GM18520 (cell line): ENCODE results near the gene SCP2.

Experiments used
- ATAC-seq: cut with Tn5 transposase; IDR thresholded peaks from one replicate; pipeline ENCODE4 v1.9.1; 2021; ENCODE audit not compliant: unreplicated experiment

SCP2 gene

DNA sequence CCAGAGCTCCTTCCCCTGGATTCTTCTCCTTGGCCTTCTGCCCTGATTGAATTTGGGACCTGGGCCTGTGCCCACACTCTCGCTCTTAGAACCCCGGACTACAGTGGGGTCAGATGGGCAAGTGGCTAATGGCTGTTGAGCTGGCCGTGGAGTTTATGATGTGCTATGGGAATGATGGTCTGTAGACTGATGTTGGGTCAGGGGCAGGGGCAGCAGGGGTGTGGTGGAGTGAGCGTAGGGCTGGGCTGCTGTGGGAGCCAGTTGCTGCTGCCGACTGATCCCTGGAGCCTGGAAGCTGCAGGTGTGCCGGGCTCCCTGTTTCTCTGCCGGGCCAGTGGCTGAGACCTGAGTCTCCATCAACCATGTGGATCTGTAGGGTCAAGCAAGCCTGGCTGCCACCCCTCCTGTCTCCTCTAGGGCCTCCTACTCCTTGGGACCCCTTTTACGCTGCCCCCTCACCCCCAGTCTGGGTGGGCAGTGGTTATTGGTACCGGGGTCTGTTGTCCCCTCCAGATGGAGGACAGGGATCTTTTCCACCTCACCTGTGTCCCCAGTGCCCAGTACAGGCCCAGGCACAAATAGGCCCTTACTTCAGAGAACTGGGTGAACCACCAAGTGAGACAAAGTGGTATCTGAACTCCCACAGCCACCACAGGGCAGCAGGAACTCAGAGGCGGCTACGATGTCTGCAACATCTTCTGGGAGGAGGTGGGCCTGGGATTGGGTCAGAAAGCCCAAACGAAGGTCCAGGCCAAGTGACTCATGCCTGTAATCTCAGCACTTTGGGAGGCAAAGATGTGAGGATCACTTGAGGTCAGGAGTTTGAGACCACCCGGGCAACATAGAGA, 140.0 kb downstream of the SCP2 start:
- ATAC-seq, result no peak

DNA sequence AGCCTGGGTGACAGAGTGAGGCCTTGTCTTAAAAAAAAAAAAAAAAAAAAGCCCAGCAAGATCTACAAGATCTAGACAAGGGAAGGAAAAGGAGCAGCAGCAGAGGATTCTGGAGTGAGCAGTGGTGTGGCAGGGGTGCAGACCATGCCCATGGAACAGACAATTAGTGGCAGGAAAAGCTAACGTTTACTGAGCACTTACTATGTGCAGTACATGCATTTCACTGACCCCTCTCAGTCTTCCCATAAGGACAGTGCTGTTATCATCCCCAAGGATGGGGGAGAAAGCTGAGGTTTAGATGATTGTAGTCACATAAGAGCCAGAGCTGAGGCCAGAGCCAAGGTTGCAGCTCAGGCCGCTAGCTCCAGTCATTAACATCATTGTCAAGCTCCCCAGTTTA, 140.8 kb downstream of the SCP2 start:
- no peak for ATAC-seq

DNA sequence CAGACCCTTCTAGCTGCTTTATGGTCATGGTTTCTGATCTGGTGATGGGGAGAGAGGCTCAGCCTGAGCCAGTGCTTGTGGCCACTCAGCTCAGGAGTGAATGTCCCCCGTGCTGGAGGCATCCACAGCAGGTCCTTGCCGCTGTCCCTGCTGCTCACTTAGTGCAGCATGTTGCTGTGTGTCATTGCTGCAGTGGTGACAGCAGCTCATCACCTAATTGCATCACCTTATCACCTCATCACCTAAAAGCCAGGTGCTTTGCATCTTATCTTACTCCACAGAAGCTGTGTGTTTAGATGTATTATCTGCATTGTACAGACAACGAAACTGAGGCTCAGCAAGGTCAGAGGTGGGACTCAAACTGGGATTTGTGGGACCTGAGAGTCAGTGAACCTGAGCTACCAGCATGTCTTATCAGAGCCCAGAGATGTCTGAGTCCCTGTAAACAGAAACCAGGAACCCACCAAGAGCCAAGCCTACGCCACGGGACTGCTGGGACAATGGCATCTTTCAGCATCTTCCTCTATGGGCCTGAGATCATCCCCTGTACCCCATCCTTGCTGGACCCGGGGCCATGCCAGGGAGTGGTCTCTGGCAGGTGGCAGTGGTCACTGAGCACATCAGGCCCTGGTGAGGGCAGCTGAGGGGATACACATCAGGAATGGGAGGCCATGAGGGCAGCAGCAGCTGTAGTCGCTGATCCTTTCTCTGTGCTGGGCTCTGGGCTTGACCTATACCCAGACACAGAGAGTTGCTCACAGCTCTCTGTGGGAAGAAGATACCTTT, 141.4 kb downstream of the SCP2 start:
- ATAC-seq, result no peak

DNA sequence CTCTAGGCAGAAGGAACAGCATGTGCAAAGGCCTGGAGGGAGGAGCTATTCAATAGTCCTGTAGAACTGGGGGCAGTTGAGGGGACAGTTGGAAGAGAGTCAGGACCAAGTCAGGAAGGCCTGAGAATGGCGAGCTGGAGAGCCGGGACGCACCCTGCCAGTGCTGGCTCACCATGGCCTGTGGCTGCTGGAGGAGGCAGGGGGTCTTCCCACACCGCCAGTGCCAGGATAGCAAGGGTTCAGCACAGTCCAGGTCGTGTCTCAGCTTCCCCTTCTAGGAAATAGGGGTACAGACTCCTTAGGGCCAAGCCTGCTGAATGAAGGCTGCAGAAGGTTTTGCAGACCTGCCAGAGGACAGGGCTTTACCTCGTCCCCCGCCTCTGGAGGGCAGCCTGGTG, 142.2 kb downstream of the SCP2 start:
- ATAC-seq, result no peak

DNA sequence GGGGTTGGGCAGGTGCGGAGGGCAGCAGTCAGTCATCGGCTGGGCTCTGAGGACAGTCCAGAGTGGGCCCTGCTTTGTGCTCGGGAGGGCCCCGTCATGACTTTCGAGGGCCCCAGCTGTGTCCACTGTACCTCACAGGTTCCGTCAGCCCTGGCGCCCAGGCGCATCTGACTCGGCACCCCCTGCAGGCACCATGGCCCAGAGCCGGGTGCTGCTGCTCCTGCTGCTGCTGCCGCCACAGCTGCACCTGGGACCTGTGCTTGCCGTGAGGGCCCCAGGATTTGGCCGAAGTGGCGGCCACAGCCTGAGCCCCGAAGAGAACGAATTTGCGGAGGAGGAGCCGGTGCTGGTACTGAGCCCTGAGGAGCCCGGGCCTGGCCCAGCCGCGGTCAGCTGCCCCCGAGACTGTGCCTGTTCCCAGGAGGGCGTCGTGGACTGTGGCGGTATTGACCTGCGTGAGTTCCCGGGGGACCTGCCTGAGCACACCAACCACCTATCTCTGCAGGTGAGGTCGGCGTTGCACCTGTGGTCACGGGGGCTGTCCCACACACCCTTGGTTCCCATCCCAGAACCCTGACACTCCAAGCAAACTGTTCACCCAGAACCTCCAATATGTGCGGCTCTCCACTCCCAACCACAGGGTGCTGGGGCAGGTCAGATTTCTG, 142.7 kb downstream of the SCP2 start:
- no peak for ATAC-seq

DNA sequence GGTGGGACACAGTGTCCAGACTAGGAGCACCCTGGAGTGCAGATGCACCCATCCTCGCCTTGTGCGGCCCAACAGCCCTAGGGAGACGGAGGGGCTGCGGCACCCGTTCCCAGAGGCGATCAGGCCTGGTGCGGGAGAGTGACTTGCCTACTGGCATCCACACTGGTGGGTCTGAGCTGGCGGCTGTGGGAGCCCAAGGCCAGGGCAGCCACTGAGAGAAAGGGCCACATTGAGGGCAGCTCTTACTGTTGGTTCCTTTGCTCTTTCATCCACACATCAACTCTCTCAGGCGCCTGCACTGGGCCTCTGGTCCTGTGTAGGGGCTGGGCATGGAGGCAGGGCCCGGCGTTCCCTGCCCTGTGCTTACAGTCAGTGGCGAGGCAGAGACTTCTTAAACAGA, 143.5 kb downstream of the SCP2 start:
- ATAC-seq, result no peak

DNA sequence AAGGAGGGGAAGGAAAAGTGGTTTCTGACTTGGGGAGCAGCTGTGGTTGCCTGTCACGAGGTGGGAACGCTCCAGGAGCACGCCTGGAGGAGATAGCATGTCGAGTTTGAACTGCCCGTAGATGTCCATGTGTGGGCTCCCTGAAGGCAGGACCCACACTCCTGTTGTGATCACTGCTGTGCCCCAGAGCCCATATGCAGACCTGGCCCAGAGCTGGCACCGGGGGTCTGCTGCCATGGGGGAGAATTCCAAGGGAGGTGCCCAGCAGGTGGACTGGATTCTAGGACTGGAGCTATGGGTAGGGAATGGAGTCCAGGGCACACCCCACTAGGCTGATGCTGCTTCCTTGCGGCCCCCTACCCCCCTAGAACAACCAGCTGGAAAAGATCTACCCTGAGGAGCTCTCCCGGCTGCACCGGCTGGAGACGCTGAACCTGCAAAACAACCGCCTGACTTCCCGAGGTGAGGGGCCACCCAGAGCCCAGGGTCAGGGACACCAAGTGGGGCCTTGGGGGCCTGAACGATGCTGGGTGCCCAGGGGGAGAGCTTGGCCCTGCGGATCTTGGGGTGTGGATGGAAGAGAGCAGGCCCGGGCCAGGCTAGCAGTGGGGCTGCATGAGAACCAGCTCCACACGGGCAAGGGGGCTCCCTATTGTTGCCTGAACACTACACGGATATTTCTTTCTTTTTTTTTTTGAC, 144.2 kb downstream of the SCP2 start:
- ATAC-seq, result no peak

DNA sequence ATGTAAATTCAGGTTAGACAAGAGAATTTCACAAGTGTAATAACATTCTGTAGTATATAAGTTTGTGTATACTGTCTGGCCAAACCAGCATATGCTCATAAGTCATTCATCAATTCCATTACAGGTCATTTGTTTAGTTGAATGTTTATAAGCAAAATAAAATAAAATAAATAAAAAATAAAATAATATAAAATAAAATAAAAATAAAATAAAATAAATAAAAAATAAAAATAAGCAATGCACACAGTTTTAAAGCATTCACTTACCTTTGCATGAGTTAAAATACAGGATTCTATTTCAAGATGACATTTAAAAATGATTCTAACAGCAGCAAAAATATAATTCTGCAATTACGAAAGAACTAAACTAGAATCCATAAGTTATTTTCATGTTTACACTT, 144.8 kb downstream of the SCP2 start:
- no peak for ATAC-seq

DNA sequence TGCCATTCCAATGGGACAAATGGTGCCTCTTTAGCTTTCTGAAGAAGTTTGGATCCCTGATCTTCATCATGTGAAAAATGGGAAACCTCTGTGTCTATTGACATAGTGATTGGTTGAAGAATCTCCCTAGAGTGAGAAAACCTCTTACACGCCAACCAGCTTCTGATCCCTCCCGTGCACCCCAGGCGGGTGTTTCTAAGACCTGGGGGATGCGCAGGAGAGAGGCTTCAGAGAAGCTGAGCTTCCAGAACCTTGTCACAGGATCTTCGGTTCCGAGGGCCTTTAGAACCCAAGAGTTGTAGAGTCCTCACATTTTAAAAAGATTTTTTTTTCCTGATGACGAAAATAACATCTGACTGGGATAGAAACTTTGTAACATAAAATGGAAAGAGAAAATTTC, 146.2 kb downstream of the SCP2 start:
- ATAC-seq, result no peak

DNA sequence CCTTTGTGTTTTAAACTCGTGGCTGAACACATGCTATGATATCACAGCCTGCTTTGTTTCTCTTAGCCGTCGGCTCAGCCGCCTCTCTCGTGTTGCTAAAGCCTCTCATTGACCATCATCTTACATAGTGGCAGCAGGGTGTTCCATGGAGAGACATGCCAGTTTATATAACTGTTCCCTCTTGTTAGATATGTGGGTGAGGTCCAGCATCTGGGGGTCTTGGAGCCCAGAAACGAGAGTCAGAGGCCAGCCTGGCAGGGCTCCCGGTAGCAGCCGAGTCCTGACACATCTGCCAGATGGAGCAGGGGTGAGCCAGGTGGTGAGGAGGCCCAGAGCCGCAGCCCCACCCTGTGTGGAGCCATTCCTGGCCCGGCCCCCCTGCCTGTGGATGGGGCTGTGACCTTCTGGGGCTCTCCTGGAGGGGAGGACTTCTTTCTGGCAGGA, 146.8 kb downstream of the SCP2 start:
- no peak for ATAC-seq

DNA sequence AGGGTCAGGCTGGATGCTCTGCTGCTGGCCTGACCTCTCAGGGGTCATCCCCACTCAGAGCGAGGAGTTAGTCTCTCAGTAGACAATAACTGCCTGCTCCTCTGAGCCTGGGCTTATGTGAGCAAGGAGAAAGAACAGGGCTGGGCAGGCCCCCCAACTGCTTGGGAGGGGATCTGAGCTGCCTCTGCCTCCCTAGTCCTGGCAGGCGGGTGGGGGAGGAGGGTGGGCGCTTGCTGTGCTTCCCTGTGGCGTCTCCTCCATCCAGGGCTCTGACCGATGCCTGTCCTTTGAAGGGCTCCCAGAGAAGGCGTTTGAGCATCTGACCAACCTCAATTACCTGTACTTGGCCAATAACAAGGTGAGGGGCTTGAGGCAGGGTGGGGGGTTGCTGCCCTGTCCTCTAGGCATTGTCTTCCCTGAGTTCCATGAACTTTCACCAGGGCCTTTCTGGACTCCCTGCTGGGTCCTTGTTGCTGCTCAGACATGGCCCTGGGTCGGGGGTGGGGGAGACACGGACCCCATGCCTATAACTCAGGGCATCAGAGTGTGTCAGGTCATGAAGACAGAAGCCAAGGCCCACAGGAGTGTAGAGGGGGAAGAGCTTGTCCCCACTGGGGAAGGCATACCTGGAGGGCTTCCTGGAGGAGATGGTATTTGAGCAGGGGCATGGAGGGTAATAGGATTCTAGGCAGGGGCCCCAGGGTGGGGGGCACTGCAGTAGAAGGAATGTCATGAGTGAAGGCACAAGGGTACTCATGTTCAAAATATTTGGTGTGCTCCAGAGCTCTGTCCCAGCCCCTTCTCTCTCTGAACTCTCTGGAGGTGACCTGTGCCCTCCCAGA, 147.5 kb downstream of the SCP2 start:
- ATAC-seq, result no peak

DNA sequence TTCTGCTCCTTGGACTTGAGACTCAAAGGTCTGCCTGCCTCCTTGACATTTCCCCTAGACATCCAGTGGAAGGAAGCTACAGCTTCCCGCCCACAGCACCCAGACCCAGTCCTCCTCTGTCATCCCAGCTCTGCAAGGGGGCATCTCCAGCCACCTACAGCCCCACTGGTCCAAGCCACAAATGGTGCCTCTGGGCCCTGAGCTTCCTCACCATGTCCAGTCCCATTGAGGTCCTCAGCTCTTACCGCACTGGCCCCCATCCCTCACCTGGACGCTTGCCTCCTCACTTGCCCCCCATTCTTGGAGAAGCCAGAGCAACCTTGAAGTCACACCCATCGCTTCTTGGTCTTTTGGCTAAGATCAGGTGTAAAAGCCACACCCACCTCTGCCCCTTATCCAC, 148.1 kb downstream of the SCP2 start:
- ATAC-seq, result no peak

DNA sequence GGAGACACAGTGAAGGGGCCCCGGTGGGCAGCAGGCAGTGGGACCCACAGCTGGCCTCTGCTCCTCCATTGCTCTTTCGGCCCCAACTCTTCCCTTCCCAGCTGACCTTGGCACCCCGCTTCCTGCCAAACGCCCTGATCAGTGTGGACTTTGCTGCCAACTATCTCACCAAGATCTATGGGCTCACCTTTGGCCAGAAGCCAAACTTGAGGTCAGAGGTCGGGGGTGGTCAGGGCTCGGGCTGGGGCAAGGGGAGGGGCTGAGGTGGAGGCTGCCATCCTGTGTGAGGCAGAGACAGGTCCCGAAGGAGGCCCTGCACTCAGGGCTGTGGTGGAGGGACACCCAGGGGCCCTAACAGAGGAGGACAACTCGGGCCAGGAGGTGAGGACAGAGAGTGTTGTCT, 148.7 kb downstream of the SCP2 start:
- ATAC-seq, result no peak

DNA sequence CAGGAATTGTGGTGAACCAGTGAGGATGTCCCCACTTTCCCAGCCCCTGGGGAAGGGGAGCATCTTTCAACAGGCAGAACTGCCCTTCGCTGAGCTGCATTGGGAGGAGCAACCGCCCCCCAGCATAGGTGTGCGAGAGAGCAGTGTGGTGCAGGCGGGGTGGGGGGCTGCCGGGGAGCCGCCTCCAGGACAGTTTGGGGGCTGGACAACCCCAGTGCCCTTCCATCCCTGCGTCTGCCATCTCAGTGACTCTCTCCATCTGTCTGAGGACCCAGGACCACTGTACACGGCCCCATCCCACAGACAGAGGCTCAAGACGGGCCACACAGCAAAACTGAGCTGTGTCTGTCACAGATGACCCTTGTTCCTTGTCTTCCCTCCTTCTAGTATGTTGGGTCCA, 149.1 kb downstream of the SCP2 start:
- no peak for ATAC-seq

DNA sequence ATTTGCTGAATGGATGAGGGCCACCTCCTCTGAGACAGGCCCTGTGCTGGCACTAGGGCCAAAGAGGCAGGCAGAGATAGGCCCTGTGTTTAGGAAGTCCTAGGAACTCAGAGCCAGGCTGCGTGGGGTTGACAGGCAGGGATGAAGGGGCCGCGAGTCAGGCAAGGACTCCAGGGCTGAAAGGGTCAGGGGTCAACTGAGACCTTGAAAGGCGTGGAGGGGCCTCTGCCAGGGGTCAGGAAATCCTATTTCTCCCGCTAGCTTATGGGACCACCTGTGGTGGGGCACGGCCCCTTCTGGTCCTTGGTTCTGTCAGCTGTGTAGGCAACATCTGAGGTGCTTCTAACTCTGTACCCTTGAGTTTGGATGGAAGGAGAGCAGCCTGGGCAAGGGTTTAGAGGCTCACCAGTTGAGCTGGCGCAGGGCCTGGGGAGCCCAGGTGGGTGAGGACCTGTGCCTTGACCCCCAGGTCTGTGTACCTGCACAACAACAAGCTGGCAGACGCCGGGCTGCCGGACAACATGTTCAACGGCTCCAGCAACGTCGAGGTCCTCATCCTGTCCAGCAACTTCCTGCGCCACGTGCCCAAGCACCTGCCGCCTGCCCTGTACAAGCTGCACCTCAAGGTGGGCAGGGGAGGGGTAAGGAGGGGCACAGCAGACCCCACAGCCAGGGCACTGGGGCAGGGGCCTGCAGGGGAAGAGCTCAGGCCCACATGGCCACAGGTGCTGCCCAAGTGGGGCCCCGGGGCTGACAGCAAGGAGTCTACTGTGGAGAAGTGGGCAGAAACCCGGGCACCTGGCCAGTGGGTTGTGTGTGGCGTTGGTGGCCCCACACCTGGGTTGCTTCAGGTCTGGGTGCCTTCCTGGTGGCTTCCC, 149.9 kb downstream of the SCP2 start:
- no peak for ATAC-seq

DNA sequence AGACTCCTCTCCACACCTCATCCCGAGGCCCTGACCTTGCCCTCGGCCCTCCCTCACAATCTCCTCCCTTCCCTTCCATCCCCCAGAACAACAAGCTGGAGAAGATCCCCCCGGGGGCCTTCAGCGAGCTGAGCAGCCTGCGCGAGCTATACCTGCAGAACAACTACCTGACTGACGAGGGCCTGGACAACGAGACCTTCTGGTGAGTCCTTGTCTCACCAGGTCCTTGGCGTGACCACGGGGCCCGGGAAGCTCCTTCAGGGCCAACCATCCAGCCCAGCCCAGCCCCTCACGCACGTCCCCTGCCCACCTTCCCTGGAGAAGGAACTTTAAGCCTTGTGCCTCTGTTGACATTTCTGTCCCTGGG, 150.5 kb downstream of the SCP2 start:
- ATAC-seq, result no peak

DNA sequence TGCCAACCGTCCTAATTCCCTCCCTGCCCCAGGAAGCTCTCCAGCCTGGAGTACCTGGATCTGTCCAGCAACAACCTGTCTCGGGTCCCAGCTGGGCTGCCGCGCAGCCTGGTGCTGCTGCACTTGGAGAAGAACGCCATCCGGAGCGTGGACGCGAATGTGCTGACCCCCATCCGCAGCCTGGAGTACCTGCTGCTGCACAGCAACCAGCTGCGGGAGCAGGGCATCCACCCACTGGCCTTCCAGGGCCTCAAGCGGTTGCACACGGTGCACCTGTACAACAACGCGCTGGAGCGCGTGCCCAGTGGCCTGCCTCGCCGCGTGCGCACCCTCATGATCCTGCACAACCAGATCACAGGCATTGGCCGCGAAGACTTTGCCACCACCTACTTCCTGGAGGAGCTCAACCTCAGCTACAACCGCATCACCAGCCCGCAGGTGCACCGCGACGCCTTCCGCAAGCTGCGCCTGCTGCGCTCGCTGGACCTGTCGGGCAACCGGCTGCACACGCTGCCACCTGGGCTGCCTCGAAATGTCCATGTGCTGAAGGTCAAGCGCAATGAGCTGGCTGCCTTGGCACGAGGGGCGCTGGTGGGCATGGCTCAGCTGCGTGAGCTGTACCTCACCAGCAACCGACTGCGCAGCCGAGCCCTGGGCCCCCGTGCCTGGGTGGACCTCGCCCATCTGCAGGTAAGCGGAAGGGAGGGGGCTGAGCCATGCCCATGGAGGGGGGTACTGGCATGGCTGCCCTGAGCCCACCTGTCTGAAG, 151.4 kb downstream of the SCP2 start:
- ATAC-seq, result no peak

DNA sequence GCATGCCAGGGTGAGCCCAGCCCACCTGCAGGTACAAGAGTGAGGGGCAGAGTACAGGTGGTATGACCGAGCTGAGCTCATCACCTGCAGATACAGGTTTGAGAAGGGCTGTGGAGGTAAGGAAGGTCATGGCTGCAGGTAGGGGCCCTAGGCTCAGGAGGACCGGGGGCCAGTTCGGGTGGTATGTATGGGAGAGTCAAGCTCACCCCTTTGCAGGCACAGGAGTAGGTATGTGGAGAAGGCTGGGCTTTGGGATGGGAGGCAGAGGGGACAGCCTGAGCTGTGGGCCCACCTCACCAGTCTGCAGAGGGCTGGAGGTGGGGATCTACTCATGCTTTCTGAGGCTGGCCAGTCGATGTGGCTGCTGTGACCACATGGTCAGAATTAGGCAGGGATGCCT, 152.2 kb downstream of the SCP2 start:
- ATAC-seq, result no peak

DNA sequence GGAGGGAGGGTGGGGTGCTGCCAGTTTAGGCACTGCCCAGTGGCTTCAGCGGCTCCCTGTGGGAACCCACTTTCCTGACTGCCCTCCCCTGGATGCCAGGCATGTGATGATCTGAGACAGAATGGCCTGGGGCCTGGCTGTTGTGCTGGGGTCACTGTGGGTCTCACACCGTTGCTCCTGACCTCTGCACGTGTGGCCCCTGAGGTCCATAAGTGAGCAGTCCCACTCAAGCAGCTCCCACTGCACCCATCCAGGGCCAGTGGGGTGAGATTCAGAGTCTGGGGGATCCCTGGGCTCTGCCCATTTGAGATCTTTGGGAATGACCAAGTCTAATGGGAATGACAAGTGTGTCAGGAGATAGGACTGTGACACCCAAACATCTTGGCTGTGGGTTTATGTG, 153.0 kb downstream of the SCP2 start:
- ATAC-seq, result no peak
